CD4-positive, alpha-beta T cell treated with Interleukin-4 for 4 hours (primary cell): ENCODE results near the gene PAQR7.

Experiments used
- DNase-seq: peaks from one replicate; pipeline ENCODE4 v3.0.0-alpha.2; 2020

PAQR7 gene, protein sequence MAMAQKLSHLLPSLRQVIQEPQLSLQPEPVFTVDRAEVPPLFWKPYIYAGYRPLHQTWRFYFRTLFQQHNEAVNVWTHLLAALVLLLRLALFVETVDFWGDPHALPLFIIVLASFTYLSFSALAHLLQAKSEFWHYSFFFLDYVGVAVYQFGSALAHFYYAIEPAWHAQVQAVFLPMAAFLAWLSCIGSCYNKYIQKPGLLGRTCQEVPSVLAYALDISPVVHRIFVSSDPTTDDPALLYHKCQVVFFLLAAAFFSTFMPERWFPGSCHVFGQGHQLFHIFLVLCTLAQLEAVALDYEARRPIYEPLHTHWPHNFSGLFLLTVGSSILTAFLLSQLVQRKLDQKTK

DNA sequence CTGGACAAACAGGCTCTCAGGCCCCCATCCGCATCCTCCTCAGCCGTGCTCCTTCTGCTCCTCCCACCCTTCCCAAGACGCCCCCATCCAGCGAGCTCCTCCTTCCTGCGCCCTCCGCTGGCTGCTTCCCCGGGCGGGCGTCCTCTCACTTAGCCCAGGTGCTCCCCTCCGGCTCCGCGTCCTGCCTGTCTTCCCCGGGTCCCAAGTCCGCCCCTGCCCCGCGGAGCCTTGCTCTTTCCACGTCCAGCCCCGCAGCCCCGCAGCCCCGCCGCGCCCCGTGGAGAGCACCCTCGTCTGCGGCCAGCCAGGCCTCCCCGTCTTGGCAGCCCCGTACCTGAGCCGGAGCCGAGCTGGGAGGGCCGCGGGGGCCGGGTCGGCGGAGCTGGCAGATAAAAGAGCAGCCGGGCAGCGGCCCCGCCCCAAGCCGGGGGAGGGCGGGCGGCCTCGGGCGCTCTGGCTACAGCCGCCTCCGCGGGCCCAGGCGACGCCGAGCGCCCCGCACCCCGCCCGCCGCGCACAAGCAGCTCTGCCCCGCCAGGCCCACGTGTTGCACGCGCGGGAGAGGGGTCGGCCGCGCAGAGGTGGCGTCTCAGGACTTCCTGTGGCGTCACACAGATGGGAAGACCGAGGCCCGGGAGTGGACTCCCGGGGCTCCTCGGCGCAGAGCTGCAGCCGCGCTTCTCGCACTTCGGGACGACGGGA, at the start of gene PAQR7:
Gene PAQR7 (minus strand): TSS at position 555 of the 702 bp plus-strand sequence. CDS start 11,869 bp downstream, outside the sequence.
- peak; percentile 29 for DNase-seq

DNA sequence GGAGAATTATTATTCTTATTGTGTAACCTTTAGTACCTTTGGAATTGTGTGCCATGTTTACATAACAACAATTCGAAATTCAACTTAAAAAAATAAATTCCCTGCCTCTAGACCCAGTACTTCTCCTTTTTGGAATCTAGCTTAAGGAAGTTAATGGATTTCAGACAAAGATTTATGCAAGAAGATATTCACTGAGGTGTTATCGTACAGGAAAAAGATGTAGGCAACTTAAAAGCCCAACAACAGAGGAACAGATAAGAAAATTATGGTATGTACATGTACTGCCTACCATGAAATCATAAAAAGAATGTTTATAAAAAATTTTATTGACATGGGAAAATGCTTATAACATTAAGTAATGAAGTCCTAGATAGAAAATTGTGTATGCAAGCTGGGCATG, 48.9 kb upstream of the PAQR7 start:
- no peak for DNase-seq

DNA sequence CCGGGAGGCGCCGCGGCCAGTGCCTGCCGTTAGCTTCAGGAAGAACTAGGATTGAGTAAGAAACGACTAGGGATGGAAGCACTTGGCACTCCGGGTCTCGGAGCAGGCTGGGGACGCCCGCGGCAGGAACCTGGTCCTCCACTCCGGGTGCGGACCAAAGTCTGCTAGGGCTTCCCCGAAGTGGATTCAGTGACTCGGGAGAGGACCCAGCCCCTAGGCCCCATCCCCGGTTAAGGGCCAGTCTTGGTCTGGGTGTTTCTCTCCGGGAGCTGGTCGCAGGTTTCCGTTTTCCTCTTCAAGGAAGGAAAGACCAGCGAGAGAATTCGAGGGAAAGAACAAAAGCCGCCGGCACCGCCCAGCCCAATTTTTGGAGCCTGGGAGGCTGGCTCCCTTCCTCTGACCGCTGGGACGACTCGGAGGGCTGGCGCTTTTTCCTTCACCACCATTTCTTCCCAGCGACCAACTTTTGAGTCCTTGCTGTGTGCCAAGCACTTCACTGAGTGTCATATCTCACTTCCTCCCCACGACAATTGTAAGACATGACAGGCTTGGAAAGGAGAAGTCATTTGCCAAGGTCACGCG, 47.6 kb upstream of the PAQR7 start:
- DNase-seq, result no peak

DNA sequence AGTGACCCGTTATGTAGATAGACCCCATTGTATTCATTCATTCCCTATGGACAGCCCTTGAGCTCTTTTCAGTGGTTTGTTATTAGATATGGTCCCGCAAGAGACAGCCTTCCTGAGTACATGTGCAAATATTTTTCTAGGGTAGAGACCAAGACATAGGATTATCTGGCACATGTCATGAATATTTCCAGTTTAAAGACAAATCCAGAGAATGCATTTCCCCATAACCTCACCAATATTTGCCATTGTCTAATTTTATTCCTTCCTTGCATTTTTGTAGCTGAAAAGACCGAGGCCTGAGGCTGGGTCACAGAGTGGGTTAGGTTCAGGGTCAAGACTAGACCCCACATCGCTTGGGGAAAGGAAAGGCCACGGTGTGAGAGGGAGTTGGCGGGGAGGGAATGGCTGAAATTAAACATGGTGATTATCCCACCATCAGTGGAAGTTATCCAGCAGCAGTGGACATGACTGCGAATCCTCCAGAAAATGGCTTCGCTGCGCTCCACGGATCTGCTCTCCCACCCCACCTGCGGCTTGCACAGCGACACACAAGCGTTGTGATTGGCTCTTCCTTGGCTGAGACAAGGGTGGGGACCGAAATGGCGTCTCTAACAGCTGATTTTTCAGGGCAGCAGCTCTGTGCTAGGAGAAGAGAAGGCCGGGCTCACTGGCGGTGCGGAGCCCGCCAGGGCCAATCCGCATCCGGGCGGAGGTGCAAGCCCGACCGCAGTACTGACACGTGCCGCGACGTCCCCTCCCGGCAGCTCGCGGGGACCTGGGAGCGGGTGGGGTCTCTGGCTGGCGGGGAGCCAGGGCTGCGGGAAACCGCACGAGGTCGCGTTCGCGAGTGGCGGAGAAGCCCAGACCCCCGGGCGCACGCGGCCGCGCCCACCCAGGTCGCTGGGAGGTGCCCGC, 46.8 kb upstream of the PAQR7 start:
- DNase-seq, result peak; percentile 36

DNA sequence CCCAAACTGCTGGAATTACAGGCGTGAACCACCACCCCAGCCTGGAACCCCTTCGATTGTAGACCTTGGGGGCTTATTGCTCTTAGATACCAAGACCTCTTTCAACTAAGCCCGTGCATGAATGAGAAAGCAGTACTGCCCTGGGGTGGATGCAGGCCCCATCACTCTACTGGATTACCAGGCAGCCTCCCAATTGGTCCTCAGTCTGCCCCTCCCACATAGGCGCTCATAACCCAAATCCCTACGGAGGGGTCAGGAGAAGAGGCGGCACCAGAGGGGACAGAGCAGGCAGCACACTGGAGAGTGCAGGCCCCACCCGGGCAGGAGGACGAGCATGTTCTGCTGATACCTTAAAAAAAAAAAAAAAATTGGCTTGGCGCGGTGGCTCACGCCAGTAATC, 43.1 kb upstream of the PAQR7 start:
- DNase-seq, result no peak

DNA sequence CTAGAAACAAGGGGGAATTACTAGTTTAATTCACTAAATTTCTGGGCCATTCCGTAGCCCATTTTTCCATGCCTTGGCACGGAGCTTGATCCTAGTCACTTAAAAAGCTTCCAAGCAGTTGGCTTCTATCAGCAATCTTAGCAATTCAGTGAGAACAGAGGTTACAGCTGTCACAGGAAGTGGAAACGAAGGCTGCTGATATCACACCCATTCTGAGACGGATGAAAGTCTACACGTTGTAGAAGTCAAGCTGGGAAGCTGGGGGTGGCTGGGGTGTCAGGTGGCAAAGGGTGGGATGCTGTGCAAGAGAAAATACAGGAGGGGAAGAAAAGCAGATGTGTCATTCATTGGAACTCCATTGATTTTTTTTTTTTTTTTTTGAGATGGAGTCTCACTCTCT, 42.5 kb upstream of the PAQR7 start:
- no peak for DNase-seq

DNA sequence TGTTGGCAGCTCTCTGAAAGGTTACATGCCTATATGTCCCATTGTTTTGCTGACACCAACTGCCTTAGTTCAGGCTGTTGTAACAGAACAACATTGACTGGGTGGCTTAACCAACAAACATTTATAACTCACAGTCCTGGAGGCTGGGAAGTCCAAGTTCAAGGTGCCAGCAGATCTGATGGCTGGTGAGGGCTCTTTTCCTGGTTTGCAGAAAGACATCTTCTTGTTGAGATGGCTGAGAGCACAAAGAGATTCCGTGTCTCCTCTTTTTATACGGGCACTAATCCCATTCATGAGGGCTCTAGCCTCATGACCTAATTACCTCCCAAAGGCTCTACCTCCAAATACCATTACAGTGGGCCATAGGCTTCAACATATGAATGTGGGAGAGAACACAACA, 41.0 kb upstream of the PAQR7 start:
- no peak for DNase-seq

DNA sequence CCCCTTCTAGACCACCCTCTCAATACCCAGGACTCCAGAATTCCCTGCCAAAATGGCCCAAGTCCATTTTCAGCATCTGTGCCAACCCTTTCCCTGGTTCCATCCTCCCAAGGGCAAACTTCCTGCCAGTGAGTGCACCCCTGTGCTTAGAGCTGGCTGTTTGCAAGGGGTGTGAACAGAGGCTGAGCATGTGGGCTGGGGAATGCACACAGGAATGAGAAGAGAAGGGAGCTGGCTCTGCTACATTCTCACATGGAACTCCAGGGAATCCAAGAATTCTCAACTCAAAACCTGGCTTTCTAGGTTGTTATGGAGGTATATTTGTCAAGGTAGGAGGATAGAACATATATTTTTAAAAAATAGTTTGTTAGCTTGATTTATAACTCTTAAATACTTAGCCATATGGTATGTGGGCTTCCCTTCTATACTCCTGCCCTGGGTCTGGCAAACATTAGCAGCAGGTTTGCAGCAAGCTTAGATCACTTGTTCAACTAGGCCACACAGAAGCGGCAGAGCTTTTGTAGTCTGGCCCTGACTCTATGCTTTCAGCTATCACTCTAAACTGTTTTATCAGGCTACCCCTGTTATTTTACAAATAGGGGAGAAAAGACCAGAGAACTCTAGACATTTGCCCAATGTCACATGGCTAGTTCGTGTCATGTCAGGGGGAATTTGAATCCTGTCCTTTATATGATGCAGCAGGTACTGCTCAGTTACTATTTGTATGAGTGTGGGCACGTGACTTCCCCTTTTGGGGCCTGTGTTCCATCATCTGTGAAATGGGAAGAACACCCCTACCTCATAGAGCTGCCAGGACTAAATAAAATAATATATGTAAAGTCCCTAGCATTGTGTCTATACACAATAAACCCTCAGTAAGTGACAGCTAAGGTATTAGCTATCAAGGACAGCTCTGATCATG, 38.8 kb upstream of the PAQR7 start:
- DNase-seq, result no peak

DNA sequence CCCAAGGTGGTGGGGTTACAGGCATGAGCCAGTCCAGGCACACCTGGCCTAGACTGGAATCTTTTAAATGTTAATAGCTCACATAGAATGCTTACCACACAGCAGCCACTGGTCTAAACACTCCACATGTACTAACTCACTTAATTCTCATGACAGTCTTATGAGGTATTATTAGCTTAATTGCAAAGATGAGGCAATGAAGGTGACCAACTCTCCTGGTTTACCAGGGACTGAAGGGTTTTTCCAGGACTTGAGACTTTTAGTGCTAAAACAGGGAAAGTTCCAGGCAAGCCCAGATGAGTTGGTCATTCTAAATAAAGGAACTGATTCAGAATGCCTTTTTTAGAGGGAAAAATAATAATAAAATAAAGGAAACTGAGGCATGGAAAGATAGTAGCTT, 37.7 kb upstream of the PAQR7 start:
- DNase-seq, result no peak

DNA sequence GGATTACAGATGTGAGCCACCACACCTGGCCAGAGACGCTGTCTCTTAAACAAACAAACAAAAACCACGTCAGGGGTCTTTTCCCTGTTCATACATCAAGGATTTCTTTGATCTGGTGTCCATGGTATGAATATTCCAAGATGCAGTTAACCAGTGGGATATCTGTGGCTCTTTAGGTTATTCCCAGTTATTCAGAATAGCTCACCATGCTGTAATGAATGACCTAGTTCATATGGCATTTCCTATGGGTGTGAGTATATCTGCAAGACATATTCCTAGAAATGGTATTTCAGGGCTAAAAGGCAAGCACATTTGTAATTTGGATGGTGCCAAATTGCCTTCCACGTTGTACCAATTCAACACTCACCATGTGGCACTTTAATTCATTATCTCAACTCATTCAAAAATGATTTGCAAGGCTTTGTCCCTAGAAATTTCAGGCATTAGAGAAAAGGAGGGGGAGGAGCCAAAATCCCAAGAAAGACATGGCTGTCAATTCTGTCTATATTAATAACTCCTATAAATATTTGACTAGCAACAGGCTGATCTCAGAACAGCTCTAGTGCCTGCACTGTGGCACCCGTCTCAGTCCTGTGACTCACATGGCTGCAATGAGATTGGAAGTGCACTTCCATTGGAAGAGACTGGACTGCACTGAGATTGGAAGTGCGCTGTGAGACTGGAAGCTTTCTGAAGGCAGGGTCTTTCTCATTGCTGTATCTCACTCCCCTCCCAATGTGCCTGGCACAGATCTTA, 36.7 kb upstream of the PAQR7 start:
- no peak for DNase-seq

DNA sequence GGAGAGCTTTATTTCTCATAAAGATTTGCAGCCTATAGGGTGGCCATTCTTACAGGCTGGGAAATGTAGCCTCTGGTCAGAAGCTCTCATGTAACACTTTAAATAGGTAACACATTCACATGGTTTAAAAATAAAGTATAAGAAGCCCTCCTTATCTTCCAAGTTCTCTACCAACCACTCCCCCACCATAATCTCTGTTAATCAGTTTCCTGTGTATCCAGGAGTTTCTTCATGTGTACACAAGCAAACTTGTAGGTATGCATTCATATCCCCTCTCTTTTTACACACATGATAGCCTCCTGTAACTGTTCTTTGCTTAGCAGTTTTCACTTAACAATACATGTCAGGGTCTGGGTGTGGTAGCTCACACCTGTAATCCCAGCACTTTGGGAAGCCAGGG, 35.7 kb upstream of the PAQR7 start:
- DNase-seq, result no peak

DNA sequence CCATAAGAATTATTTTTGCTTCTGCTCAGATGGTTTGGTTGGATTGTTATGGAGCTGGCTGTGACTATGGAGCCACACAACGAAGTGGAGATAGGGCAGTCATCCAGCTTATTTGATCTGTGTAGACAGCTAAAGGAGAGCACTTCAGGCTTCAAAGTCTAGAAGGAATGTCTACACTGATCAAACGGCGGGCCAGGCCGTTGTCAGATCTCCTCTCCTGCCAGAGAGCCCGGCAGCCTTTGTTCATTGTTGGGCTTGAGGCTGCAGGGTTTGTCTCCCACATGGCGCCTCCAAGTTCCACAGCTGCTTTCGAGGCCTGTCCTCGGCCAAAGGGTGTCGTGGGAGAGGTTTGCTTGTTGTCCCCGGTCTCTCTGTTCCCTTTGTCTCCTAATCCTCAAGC, 33.5 kb upstream of the PAQR7 start:
- DNase-seq, result no peak

DNA sequence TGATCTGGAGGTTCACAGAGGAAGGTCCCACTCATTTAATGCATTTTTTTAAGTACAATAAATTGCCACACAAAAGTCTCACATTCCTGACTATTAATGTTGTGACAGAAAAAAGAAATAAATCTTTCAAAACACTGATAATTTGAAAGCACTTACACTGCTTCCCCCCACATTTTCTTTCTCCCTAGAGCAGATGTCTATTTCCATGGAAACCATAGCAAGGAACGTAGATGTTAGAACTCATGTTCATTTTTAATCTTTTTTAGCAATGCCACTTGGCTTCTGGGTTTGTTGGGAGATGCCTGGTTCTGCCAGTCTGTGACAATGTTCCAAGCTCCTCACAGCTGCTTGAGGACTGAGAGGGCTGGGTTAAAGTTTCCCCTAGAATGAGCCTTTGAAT, 32.7 kb upstream of the PAQR7 start:
- no peak for DNase-seq

DNA sequence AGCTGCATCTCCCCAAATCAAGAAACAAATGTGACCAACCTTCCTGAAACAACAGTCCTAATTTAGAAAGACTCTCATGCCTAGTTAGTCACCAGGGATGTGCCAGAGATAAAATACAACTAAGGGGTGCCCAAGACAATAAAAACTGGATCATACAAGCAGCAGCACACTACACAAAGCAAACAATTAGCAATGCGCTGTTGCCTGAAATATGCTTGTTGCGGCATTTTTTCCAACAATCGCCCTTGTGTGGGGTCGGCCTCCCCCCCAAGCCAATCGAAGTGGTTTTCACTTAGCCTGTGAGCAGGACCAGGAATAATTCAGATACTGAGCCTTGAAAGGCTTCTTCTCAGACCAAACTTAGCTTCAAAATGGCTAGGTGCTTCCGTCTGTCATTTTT, 32.1 kb upstream of the PAQR7 start:
- no peak for DNase-seq

DNA sequence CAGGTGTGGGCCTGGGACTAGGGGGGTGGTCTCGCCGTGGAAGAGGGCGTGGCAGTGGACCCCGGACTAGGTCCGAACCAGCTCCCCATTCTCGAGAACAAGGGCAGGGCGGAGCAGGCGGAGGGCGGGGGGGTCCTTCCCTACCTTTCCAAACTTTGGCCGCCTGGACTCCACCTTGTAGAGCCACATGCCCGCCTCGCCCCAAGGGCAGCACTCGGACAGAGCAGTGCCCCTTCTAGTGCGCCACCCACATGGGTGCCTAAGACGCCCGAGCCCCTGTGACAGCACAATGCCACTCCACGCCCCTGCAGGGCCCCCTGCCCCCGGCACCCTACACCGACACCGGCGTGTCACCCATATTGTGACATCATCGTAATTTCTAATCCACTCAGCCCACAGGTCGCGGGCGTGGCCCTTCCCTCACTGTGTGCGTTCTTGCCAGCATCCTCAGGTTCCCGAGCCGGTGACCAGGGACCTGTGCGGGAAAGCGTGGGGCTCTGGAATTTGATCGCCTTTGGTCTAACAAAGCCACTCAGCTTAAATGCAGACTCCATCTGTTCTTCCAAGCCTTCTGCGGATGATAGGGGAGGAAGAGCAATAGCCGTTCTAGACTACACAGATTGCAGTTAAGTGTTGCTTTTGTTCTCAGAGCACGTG, 31.3 kb upstream of the PAQR7 start:
- DNase-seq, result no peak

DNA sequence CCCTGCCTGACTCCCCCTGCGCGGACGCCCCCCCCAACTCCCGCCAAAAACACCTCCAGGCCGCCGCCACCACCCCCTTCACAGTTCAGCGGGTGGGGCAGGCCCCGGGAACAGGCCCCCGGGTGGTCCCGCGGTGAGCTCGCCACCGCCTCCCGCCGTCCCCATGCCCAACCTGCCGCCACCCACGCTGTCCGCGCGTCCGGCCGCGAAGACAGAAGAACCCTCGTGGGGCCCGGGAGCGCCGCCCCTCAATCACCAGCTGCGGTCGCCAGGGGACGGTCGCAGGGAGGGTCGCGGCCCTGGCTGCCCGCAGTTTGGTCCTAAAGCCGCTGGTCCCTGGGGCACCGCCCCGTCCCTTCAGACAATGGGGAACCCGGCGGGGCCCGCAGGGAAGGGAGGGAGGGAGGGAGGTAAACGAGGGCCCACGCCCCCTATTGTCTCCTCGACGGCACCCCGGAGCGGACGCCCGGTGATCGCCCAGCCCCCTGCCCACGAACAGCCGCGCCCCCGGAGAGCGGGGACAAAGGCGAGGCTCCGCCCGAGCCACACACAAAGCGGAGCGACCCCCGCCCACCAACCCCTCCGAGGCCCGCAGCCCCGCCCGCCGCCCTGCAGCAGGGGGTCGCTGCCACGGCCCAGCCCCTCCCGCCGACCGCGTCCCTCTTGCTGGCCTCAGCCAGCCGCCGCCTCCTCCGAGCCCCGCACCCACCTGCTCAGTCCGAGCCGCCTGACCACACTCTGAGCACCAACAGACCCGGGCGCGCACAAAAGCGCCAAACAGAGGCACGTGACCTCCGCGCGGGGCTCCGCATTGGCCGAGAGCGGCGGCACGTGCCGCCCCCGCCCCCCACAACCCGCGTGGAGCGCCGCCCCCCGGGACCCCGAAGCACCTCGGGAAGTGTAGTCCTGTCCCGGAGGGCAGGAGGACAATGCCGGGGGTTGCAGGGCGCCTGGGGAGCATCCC, 30.5 kb upstream of the PAQR7 start, which contains the start of gene STMN1:
Gene STMN1 (minus strand): TSS at position 740 of the 964 bp plus-strand sequence. CDS start 1,743 bp downstream, outside the sequence.
- DNase-seq, result peak; percentile 85

DNA sequence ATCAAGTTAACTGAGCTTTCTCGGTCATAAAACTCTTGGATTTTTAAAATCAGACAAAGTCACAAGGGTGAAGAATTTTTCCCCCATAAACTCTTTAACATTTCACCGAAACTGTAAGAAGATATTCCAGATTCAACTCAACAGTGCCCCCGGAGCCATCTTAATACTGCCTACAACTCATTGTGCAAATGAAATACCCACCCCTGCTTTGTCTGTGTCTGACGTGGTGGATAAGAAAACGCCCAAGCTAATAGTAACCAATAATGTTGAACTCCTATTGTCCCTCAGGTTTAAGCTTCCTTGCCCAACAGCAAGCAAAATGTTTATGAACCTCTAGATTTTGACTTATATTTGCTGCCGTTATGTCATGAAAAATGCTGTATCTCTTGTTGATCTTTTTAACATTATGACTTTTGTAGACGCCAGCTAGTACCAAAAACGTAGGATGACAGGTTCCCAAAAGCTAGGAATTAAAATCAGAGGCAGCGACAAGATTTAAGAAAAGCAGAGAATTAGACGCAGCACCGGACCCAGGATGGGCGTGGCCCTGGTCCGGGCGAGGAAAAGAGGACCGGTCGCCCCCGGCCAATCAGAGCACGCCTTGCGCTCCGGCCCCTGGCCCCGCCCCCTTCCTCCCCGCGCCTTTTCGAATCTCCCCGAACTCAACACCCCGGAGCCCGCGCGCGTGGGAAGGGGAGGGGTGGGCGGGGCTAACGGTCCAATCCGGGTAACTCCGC, 29.6 kb upstream of the PAQR7 start:
- DNase-seq, result peak; percentile 88

DNA sequence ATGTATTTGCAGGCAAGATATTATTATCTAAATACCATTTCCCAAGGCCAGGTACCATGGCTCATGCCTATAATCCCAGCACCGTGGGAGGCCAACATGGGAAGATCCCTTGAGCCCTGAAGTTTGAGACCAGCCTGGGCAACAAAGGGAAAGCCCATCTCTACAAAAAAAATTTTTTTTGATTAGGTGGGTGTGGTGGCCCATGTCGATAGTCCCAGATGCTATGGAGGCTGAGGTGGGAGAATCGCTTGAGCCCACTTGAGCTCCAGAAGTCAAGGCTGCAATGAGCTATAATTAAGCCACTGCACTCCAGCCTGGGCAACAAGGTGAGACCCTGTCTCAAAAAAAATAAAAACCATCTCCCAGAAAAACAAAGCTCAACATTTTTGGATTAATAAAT, 28.5 kb upstream of the PAQR7 start:
- no peak for DNase-seq

DNA sequence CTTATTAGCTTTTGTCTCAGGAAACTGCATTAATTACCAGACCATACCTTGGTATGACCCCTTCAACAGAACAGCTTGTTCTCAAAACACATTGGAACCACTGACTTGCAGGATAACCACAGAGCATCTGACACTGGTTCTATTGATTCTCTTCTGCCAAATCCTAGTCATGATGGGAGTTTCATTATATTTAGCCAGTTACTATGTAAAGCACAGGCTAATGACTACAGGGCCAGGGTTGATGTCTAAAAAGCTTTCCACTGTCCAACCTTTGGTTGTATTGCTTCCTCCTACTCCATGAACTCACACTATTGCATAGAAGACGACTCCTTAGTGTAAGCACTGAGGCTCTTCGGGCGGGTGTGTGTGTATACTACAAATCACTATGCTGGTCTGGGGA, 27.0 kb upstream of the PAQR7 start:
- no peak for DNase-seq
